ENCODE measurements around the gene SLC17A8.

DNA sequence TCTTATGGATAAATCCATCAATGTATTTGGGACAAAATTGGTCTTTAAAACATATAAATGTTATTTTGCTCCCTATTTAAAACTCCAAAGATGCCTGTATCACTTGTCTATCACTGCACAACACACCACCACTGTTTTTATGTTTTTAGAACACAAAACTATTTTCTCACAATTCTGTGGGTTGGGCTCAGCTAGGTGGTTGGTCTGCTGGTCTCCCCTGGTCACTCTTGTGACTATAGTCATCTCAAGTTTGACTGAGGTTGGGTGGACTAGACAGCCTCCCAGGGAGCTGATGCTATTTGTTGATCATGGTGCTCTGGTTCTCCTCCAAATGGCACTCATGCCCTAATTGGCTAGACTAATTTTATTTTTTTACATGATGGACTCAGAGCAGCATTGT is 77.3 kb downstream of the SLC17A8 start:
- no peak for TF ChIP-seq MXI1 (conservative IDR thresholded peaks at IDR 0.05; ENCODE audit: poor library complexity, severe bottlenecking)
- TF ChIP-seq TAF1 (IDR thresholded peaks at IDR 0.05; ENCODE audit: low read depth): no peak
- TF ChIP-seq, protein P1, sequence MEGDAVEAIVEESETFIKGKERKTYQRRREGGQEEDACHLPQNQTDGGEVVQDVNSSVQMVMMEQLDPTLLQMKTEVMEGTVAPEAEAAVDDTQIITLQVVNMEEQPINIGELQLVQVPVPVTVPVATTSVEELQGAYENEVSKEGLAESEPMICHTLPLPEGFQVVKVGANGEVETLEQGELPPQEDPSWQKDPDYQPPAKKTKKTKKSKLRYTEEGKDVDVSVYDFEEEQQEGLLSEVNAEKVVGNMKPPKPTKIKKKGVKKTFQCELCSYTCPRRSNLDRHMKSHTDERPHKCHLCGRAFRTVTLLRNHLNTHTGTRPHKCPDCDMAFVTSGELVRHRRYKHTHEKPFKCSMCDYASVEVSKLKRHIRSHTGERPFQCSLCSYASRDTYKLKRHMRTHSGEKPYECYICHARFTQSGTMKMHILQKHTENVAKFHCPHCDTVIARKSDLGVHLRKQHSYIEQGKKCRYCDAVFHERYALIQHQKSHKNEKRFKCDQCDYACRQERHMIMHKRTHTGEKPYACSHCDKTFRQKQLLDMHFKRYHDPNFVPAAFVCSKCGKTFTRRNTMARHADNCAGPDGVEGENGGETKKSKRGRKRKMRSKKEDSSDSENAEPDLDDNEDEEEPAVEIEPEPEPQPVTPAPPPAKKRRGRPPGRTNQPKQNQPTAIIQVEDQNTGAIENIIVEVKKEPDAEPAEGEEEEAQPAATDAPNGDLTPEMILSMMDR (IDR thresholded peaks at IDR 0.05; ENCODE audit: poor library complexity, severe bottlenecking): no peak
- TF ChIP-seq, protein P2, sequence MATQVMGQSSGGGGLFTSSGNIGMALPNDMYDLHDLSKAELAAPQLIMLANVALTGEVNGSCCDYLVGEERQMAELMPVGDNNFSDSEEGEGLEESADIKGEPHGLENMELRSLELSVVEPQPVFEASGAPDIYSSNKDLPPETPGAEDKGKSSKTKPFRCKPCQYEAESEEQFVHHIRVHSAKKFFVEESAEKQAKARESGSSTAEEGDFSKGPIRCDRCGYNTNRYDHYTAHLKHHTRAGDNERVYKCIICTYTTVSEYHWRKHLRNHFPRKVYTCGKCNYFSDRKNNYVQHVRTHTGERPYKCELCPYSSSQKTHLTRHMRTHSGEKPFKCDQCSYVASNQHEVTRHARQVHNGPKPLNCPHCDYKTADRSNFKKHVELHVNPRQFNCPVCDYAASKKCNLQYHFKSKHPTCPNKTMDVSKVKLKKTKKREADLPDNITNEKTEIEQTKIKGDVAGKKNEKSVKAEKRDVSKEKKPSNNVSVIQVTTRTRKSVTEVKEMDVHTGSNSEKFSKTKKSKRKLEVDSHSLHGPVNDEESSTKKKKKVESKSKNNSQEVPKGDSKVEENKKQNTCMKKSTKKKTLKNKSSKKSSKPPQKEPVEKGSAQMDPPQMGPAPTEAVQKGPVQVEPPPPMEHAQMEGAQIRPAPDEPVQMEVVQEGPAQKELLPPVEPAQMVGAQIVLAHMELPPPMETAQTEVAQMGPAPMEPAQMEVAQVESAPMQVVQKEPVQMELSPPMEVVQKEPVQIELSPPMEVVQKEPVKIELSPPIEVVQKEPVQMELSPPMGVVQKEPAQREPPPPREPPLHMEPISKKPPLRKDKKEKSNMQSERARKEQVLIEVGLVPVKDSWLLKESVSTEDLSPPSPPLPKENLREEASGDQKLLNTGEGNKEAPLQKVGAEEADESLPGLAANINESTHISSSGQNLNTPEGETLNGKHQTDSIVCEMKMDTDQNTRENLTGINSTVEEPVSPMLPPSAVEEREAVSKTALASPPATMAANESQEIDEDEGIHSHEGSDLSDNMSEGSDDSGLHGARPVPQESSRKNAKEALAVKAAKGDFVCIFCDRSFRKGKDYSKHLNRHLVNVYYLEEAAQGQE (IDR thresholded peaks at IDR 0.05; ENCODE audit: borderline replicate concordance): no peak
- TF ChIP-seq SMC3 (conservative IDR thresholded peaks at IDR 0.05; ENCODE audit: poor library complexity): no peak
- TF ChIP-seq EP300 (conservative IDR thresholded peaks at IDR 0.05; ENCODE audit: poor library complexity, severe bottlenecking): no peak
